Measurements from ENCODE around the gene MYCT1. TPM values are rescaled to one million over a fixed set of nuclear protein-coding genes. Genes with fewer than 3 reads are reported as not detected.

Gene MYCT1
- polyA plus RNA-seq, 3 donors = not detected

DNA sequence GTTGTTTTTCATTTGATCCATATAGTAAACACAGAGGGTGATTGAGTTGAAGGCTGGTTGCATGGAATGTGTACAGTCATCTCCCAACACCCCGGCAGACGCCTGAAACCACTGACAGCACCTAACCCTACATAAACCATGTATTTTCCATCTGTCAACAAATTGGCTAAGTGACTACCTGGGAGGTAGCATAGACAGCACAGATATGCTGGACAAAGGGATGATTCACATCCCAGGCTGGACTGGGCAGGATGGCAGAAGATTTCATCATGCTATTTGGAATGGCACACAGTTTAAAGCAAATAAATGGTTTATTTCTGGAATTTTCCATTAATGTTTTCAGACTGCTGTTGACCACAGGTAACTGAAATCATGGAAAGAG, 48.5 kb downstream of the MYCT1 start:
- no peaks in the 10 kb centered on the region for H3K9me3 ChIP-seq (replicated peaks in 1 of 2; ENCODE audit: control insufficient read depth in 1 of 2, insufficient read depth in 1 of 2, low read length in 2 of 2)
- H3K4me3 Mint-ChIP-seq = no peak overlapping the region
- no peak overlapping the region for H3K27ac Mint-ChIP-seq
- H3K36me3 ChIP-seq (replicated peaks in 1 of 2; ENCODE audit: control insufficient read depth in 1 of 2, insufficient read depth in 2 of 2, low read length in 2 of 2) = no peaks in the 10 kb centered on the region
- no peak for DNase-seq
- no peaks in the 10 kb centered on the region for H3K4me1 Mint-ChIP-seq
- intact Hi-C loops (cut with micrococcal nuclease) = no loop called here
- H2AFZ ChIP-seq (ENCODE audit: insufficient read depth, low read depth, low read length, poor library complexity, severe bottlenecking) = no peak overlapping the region
- no peak overlapping the region for H3K4me2 ChIP-seq (replicated peaks; ENCODE audit: extremely low read depth, low read length, poor library complexity, severe bottlenecking)
- no peaks in the 10 kb centered on the region for H3K79me2 ChIP-seq (ENCODE audit: insufficient read depth, low read length)
- no peak overlapping the region for H3K4me3 ChIP-seq (replicated peaks in 1 of 3; ENCODE audit: low read depth in 2 of 3, low read length in 3 of 3)
- H3K27me3 Mint-ChIP-seq (ENCODE audit: low read depth in 3 of 3) = peaks cover 0 to 5% (median 0%) of the 10 kb centered on the region in 3 donors
- no peaks in the 10 kb centered on the region for H4K20me1 ChIP-seq (ENCODE audit: insufficient read depth, low read length)
- no peaks in the 10 kb centered on the region for H3K4me1 ChIP-seq (ENCODE audit: control insufficient read depth in 1 of 2, insufficient read depth in 2 of 2, low read length in 2 of 2)
- no peaks in the 10 kb centered on the region for H3K27me3 ChIP-seq (ENCODE audit: control insufficient read depth in 2 of 2, insufficient read depth in 2 of 2, low read length in 2 of 2)
- no peak overlapping the region for H3K27ac ChIP-seq (ENCODE audit: low read depth in 1 of 2, low read length in 2 of 2)
- TF ChIP-seq, protein P1, sequence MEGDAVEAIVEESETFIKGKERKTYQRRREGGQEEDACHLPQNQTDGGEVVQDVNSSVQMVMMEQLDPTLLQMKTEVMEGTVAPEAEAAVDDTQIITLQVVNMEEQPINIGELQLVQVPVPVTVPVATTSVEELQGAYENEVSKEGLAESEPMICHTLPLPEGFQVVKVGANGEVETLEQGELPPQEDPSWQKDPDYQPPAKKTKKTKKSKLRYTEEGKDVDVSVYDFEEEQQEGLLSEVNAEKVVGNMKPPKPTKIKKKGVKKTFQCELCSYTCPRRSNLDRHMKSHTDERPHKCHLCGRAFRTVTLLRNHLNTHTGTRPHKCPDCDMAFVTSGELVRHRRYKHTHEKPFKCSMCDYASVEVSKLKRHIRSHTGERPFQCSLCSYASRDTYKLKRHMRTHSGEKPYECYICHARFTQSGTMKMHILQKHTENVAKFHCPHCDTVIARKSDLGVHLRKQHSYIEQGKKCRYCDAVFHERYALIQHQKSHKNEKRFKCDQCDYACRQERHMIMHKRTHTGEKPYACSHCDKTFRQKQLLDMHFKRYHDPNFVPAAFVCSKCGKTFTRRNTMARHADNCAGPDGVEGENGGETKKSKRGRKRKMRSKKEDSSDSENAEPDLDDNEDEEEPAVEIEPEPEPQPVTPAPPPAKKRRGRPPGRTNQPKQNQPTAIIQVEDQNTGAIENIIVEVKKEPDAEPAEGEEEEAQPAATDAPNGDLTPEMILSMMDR (IDR thresholded peaks at IDR 0.05) = no peak
- no peak overlapping the region for H3K9ac ChIP-seq (ENCODE audit: insufficient read depth, low read length, poor library complexity, severe bottlenecking)
- WGBS (ENCODE audit: insufficient coverage) = no CpG with 5 or more reads among the region's 2 CpGs
- H3K9me3 Mint-ChIP-seq = peaks cover 0 to 1% (median 0%) of the 10 kb centered on the region in 7 donors
- H3K36me3 Mint-ChIP-seq = no peaks in the 10 kb centered on the region

DNA sequence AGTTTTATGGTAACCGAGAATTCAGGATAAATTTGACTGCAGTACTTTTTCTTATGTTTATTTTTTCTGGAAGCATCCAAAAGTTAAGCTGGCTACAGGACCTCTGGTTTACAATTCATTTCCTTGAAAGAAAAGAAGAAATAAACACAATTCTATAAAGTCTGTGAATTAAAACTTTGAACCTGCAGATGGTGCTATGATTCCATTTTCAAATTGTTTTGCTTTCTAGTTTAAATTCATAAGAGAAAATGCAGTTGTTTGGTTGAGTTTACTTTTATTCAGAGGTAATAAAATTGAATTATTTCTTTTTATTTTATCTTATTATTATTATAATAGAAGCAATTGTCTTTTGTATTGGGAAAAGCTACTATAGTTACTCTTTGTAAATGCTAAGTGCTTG, 51.1 kb downstream of the MYCT1 start:
- WGBS (ENCODE audit: insufficient coverage) = no CpG with 5 or more reads among the region's 1 CpG
- Histone ChIP-seq H3K36me3 (replicated peaks in 1 of 2; ENCODE audit: control insufficient read depth in 1 of 2, insufficient read depth in 2 of 2, low read length in 2 of 2) (no peaks in the 10 kb centered on the region), H3K4me2 (replicated peaks; ENCODE audit: extremely low read depth, low read length, poor library complexity, severe bottlenecking) (no peak overlapping the region), H3K27me3 (ENCODE audit: control insufficient read depth in 2 of 2, insufficient read depth in 2 of 2, low read length in 2 of 2) (no peaks in the 10 kb centered on the region), H3K4me3 (replicated peaks in 1 of 3; ENCODE audit: low read depth in 2 of 3, low read length in 3 of 3) (no peak overlapping the region), H3K4me1 (ENCODE audit: control insufficient read depth in 1 of 2, insufficient read depth in 2 of 2, low read length in 2 of 2) (no peaks in the 10 kb centered on the region), H3K9ac (ENCODE audit: insufficient read depth, low read length, poor library complexity, severe bottlenecking) (no peak overlapping the region), H2AFZ (ENCODE audit: insufficient read depth, low read depth, low read length, poor library complexity, severe bottlenecking) (no peak overlapping the region), H4K20me1 (ENCODE audit: insufficient read depth, low read length) (no peaks in the 10 kb centered on the region), H3K79me2 (ENCODE audit: insufficient read depth, low read length) (no peaks in the 10 kb centered on the region), H3K9me3 (replicated peaks in 1 of 2; ENCODE audit: control insufficient read depth in 1 of 2, insufficient read depth in 1 of 2, low read length in 2 of 2) (no peaks in the 10 kb centered on the region), H3K27ac (ENCODE audit: low read depth in 1 of 2, low read length in 2 of 2) (no peak overlapping the region)
- TF ChIP-seq, protein P1 (IDR thresholded peaks at IDR 0.05) = no peak
- intact Hi-C loops (cut with micrococcal nuclease) = no loop called here
- Mint-ChIP-seq H3K9me3 (no peaks in the 10 kb centered on the region), H3K36me3 (no peaks in the 10 kb centered on the region), H3K4me3 (no peak overlapping the region), H3K4me1 (no peaks in the 10 kb centered on the region), H3K27ac (no peak overlapping the region), H3K27me3 (ENCODE audit: low read depth in 3 of 3) (peaks cover 0 to 3% (median 1%) of the 10 kb centered on the region in 3 donors)
- no peak for DNase-seq
